Choroid plexus epithelial cell (primary cell): ENCODE results near the gene ALAS1.

Experiments used
- DNase-seq: peaks from one replicate; pipeline ENCODE4 v3.0.0-alpha.2; 2010; ENCODE audit warnings: low read depth
- H3K4me3 ChIP-seq: 2 replicates; pipeline ENCODE4 v1.5.1; 2011; ENCODE audit warnings: low read depth, mild to moderate bottlenecking, control low read depth, low read length, moderate library complexity
- TF ChIP-seq, protein P1 (sequence below): conservative IDR thresholded peaks from 2 replicates; pipeline ENCODE4 v1.5.1; 2011; ENCODE audit warnings: low read depth, mild to moderate bottlenecking, control low read depth, inconsistent platforms, low read length, moderate library complexity

Gene ALAS1

GRCh38 chr3:52210037-52210436, 12.1 kb downstream of the ALAS1 start:
- DNase-seq: no peak
- H3K4me3 ChIP-seq: no peak overlapping the region
- TF ChIP-seq, protein P1, sequence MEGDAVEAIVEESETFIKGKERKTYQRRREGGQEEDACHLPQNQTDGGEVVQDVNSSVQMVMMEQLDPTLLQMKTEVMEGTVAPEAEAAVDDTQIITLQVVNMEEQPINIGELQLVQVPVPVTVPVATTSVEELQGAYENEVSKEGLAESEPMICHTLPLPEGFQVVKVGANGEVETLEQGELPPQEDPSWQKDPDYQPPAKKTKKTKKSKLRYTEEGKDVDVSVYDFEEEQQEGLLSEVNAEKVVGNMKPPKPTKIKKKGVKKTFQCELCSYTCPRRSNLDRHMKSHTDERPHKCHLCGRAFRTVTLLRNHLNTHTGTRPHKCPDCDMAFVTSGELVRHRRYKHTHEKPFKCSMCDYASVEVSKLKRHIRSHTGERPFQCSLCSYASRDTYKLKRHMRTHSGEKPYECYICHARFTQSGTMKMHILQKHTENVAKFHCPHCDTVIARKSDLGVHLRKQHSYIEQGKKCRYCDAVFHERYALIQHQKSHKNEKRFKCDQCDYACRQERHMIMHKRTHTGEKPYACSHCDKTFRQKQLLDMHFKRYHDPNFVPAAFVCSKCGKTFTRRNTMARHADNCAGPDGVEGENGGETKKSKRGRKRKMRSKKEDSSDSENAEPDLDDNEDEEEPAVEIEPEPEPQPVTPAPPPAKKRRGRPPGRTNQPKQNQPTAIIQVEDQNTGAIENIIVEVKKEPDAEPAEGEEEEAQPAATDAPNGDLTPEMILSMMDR: no peak

DNA sequence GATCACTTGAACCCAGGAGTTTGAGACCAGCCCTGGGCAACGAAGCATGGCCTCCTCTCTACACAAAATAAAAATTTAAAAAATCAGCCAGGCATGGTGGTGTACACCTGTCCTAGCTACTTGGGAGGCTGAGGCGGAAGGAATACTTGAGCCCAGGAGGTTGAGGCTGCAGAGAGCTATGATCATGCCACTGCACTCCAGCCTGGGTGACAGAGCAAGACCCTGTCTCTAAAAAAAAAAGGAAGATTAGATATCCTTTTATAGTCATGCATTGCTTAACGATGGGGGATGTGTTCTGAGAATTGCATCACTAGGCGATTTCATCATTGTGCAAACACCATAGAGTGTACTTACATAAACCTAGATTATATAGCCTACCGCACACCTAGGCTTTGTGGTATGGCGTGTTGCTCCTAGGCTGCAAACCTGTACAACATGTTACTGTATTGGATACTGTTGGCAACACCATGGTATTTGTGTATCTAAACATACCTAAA, 12.6 kb downstream of the ALAS1 start:
- TF ChIP-seq, protein P1: no peak
- peak; percentile 76 for DNase-seq
- H3K4me3 ChIP-seq: no peak overlapping the region

- TF ChIP-seq, protein P1: no peak
- H3K4me3 ChIP-seq: no peak overlapping the region
- no peak for DNase-seq
Measured at GRCh38 chr3:52211268-52211891, 13.4 kb downstream of the ALAS1 start.

DNA sequence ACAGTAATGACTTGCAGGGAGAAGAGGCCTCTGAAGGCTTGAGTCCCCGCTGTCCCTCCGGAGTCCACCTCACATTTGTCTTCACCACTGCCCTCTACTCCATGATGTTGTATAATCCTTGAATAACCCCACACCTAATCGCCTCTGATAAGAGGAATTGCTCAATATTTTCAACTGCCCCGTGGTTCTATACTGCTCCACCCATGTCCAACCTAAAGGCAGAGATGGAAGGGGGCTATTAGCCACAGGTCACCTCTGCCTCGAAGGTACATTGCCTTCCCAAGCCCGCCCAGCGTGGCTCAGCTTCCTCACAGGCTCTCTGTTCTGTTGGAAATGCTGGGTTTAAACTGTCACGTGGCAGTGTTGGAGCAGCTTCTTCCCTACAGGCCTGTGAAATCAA, 15.0 kb downstream of the ALAS1 start:
- no peak overlapping the region for H3K4me3 ChIP-seq
- TF ChIP-seq, protein P1: no peak
- no peak for DNase-seq

DNA sequence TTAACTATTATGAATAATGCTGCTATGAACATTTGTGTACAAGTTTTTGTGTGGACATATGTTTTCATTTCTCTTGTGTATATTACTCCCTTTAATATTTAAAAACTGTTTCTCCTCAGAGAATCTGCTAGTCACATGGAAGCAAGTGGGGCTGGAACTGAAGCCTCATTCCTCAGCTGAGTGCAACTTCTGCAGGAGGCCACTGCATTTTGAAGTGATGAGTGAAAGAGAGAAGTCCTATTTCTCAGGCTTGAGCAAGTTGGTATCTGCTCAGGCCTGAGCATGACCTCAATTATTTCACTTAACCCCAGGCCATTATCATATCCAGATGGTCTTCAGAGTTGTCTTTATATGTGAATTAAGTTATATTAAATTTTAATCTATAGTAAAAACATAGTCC, 15.9 kb downstream of the ALAS1 start:
- TF ChIP-seq, protein P1: no peak
- no peak for DNase-seq
- no peak overlapping the region for H3K4me3 ChIP-seq

- no peak for DNase-seq
- no peak overlapping the region for H3K4me3 ChIP-seq
- TF ChIP-seq, protein P1: no peak
Measured at GRCh38 chr3:52215351-52215750, 17.4 kb downstream of the ALAS1 start.

DNA sequence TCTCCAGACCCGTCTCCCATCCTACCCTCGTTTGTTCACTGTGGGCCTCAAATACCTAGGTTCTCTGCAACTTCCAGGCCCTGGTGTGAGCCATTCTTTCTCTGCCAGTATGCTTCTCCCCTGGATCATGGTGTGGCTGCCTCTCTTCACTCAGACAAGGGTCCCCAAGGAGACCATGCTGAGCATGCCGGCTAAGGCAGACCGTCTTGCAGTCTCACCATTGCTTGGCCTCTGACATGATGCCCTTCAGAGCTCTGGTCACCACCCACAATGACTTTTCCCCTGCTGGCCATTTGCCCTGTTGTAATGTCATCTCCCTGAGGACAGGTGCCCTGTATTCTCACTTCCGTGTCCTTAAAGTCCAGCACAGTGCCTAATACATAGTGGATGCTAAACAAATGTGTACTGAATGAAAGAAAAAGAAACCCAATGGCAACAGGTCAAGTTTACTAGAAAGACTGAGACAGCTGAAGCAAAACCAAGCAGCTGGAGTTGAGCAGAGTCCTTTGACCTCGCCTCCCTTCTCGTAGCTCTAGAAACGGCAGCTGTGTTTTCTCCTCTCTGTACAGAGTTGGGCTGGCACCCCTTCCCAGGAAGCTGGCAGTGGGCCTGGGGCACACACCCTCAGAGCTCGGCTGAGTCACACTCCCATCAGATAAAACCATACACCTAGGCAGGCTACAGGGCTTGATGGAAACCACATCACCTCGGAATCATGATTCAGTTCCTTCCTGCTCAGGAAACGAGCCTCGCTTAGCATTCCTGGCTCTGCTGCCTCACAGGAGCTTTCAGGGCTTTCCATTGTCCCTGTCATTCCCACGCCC, 18.8 kb downstream of the ALAS1 start:
- H3K4me3 ChIP-seq: no peak overlapping the region
- TF ChIP-seq, protein P1: no peak
- peak; percentile 61 for DNase-seq
